OCI-LY7 (cell line): ENCODE measurements around the gene WDR43. TPM values are rescaled to one million over a fixed set of nuclear protein-coding genes. Genes with fewer than 3 reads are reported as not detected.

Experiments used
- BruUV-seq: library from RNA; stranded (reverse); fragments of 400-500 nt; replicated peaks from 2 replicates; lab custom pipeline; 2021; lab: Mats Ljungman, UMichigan
- CTCF ChIA-PET: fragments of 300-600 bp; sonication (Branson Sonifier 250); formaldehyde crosslinking; loops from one replicate; lab custom pipeline; 2022; ENCODE audit warnings: antibody characterized with exemption; ENCODE audit not compliant: unreplicated experiment; lab: Charles Lee
- POLR2A ChIA-PET: fragments of 300-600 bp; sonication (Branson Sonifier 250); formaldehyde crosslinking; loops from one replicate; lab custom pipeline; 2022; ENCODE audit warnings: antibody characterized with exemption; lab: Charles Lee
- DNase-seq: peaks from one replicate; pipeline ENCODE4 v3.0.0-alpha.2; 2015; ENCODE audit warnings: low spot score
- H2AFZ ChIP-seq: fragments of 200-600 bp; sonication (generic), shearing (Covaris generic); 2 replicates; pipeline ENCODE4 v1.6.1; 2014; ENCODE audit warnings: mild to moderate bottlenecking, antibody characterized with exemption, low read length, moderate library complexity
- H3K27ac ChIP-seq: fragments of 200-600 bp; sonication (generic); 2 replicates; pipeline ENCODE4 v1.5.1; 2014; ENCODE audit warnings: mixed run types, low read depth, mild to moderate bottlenecking, moderate library complexity, low read length, inconsistent platforms; ENCODE audit not compliant: poor library complexity, severe bottlenecking
- H3K36me3 ChIP-seq: fragments of 200-600 bp; sonication (generic); 2 replicates; pipeline ENCODE4 v1.6.1; 2014; ENCODE audit warnings: mild to moderate bottlenecking, antibody characterized with exemption, low read length, moderate library complexity, mixed read lengths; ENCODE audit not compliant: insufficient read depth
- H3K4me1 ChIP-seq: fragments of 200-600 bp; sonication (generic); 2 replicates; pipeline ENCODE4 v1.5.1; 2014; ENCODE audit warnings: mild to moderate bottlenecking, low read length; ENCODE audit not compliant: insufficient read depth, poor library complexity, severe bottlenecking
- H3K4me2 ChIP-seq: fragments of 200-600 bp; sonication (generic); 2 replicates; pipeline ENCODE4 v1.6.1; 2014; ENCODE audit warnings: mild to moderate bottlenecking, low read length
- H3K4me3 ChIP-seq: fragments of 200-600 bp; sonication (generic); 2 replicates; pipeline ENCODE4 v1.5.1; 2014; ENCODE audit warnings: mild to moderate bottlenecking, low read depth, low read length; ENCODE audit not compliant: poor library complexity, severe bottlenecking
- H3K79me2 ChIP-seq: fragments of 200-600 bp; sonication (generic); 2 replicates; pipeline ENCODE4 v1.6.1; 2016; ENCODE audit warnings: low read depth, mild to moderate bottlenecking, low read length, moderate library complexity, mixed read lengths; ENCODE audit not compliant: insufficient read depth
- H3K9me2 ChIP-seq: fragments of 200-600 bp; sonication (generic); 2 replicates; pipeline ENCODE4 v1.6.1; 2016; ENCODE audit warnings: mild to moderate bottlenecking, low read length, mixed read lengths; ENCODE audit not compliant: insufficient read depth
- H3K9me3 ChIP-seq: fragments of 200-600 bp; sonication (generic); 2 replicates; pipeline ENCODE4 v1.6.1; 2014; ENCODE audit warnings: mild to moderate bottlenecking, mixed run types, low read length, mixed read lengths
- H4K20me1 ChIP-seq: fragments of 200-600 bp; sonication (generic); 2 replicates; pipeline ENCODE4 v1.6.1; 2014; ENCODE audit warnings: mild to moderate bottlenecking, antibody characterized with exemption, low read length, moderate library complexity, mixed read lengths; ENCODE audit not compliant: insufficient read depth
- EZH2phosphoT487 ChIP-seq: fragments of 200-600 bp; sonication (generic); IDR thresholded peaks from 2 replicates; pipeline ENCODE4 v1.6.1; 2018; ENCODE audit warnings: low read depth, borderline replicate concordance, mild to moderate bottlenecking, mixed run types, antibody characterized with exemption, low read length, moderate library complexity, mixed read lengths
- intact Hi-C: fragments of 100-400 bp; cut with micrococcal nuclease; formaldehyde crosslinking; loops from one replicate; pipeline ENCODE4 v1.10.0; 2022; ENCODE audit not compliant: unreplicated experiment
- total RNA-seq, 2 experiments: library from RNA; depleted of rRNA in 1 of 2; stranded (reverse); fragments of >200 nt in 1 of 2; shearing (Covaris generic) in 1 of 2; gene quantifications; 2 replicates each; pipeline ENCODE4 v1.2.3, GENCODE V29; 2014 to 2022
- TF ChIP-seq, protein P1 (sequence below): fragments of 200-600 bp; sonication (generic); conservative IDR thresholded peaks from 2 replicates; pipeline ENCODE4 v1.5.1; 2014; ENCODE audit warnings: mild to moderate bottlenecking, antibody characterized with exemption, low read length, moderate library complexity, mixed read lengths

Gene WDR43
- total RNA-seq, 2 experiments from 2014 or later = 78.8 to 111 TPM

- DNase-seq = no peak
- H3K9me2 ChIP-seq = no peaks in the 10 kb centered on the region
- BruUV-seq = no TSS peak
- H2AFZ ChIP-seq = no peak overlapping the region
- H4K20me1 ChIP-seq = peaks cover 50% of the 10 kb centered on the region
- no peaks in the 10 kb centered on the region for H3K9me3 ChIP-seq
- CTCF ChIA-PET = no interaction called here
- no peak overlapping the region for H3K27ac ChIP-seq
- POLR2A ChIA-PET = interaction anchor here (0.7 to 1.8 kb wide), 4 partner anchors 9 to 1081 kb away, joined by 4 to 11 read pairs (median 4); no protein-coding TSS in a partner anchor
- H3K4me2 ChIP-seq = no peak overlapping the region
- H3K4me3 ChIP-seq = no peak overlapping the region
- peaks cover 100% of the 10 kb centered on the region for H3K36me3 ChIP-seq
- peaks cover 89% of the 10 kb centered on the region for H3K79me2 ChIP-seq
- intact Hi-C loops = no loop called here
- no peak for TF ChIP-seq EZH2phosphoT487
- TF ChIP-seq, protein P1, sequence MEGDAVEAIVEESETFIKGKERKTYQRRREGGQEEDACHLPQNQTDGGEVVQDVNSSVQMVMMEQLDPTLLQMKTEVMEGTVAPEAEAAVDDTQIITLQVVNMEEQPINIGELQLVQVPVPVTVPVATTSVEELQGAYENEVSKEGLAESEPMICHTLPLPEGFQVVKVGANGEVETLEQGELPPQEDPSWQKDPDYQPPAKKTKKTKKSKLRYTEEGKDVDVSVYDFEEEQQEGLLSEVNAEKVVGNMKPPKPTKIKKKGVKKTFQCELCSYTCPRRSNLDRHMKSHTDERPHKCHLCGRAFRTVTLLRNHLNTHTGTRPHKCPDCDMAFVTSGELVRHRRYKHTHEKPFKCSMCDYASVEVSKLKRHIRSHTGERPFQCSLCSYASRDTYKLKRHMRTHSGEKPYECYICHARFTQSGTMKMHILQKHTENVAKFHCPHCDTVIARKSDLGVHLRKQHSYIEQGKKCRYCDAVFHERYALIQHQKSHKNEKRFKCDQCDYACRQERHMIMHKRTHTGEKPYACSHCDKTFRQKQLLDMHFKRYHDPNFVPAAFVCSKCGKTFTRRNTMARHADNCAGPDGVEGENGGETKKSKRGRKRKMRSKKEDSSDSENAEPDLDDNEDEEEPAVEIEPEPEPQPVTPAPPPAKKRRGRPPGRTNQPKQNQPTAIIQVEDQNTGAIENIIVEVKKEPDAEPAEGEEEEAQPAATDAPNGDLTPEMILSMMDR = no peak
- H3K4me1 ChIP-seq = no peaks in the 10 kb centered on the region
Measured at GRCh38 chr2:28905533-28905932, 11.1 kb downstream of the WDR43 start.

- H3K9me2 ChIP-seq = no peaks in the 10 kb centered on the region
- no peak overlapping the region for H3K27ac ChIP-seq
- DNase-seq = no peak
- TF ChIP-seq EZH2phosphoT487 = no peak
- TF ChIP-seq, protein P1 = no peak
- no peak overlapping the region for H3K4me3 ChIP-seq
- no peaks in the 10 kb centered on the region for H3K9me3 ChIP-seq
- no peaks in the 10 kb centered on the region for H3K4me1 ChIP-seq
- no TSS peak for BruUV-seq
- peaks cover 100% of the 10 kb centered on the region for H3K36me3 ChIP-seq
- POLR2A ChIA-PET = interaction anchor here (0.6 kb wide), 1 partner anchor 26 kb away, joined by 4 read pairs; no protein-coding TSS in a partner anchor
- intact Hi-C loops = no loop called here
- no peak overlapping the region for H3K4me2 ChIP-seq
- H2AFZ ChIP-seq = no peak overlapping the region
- peaks cover 88% of the 10 kb centered on the region for H3K79me2 ChIP-seq
- H4K20me1 ChIP-seq = peaks cover 42% of the 10 kb centered on the region
- CTCF ChIA-PET = no interaction called here
Measured at GRCh38 chr2:28906376-28906775, 11.9 kb downstream of the WDR43 start.

- intact Hi-C loops = no loop called here
- H3K27ac ChIP-seq = no peak overlapping the region
- H3K79me2 ChIP-seq = peaks cover 88% of the 10 kb centered on the region
- ChIA-PET POLR2A (no interaction called here), CTCF (no interaction called here)
- TF ChIP-seq, protein P1 = no peak
- TF ChIP-seq EZH2phosphoT487 = no peak
- peaks cover 100% of the 10 kb centered on the region for H3K36me3 ChIP-seq
- H3K4me3 ChIP-seq = no peak overlapping the region
- H3K9me2 ChIP-seq = no peaks in the 10 kb centered on the region
- no peak overlapping the region for H3K4me2 ChIP-seq
- peaks cover 38% of the 10 kb centered on the region for H4K20me1 ChIP-seq
- BruUV-seq = no TSS peak
- no peak overlapping the region for H2AFZ ChIP-seq
- no peaks in the 10 kb centered on the region for H3K9me3 ChIP-seq
- DNase-seq = no peak
- no peaks in the 10 kb centered on the region for H3K4me1 ChIP-seq
Measured at GRCh38 chr2:28906821-28907220, 12.4 kb downstream of the WDR43 start.
